ENCODE measurements around the gene CCNE1. TPM values are rescaled to one million over a fixed set of nuclear protein-coding genes. Genes with fewer than 3 reads are reported as not detected.

CCNE1 gene
- total RNA-seq, 1 donor from 2014 or later: 16.5 TPM

DNA sequence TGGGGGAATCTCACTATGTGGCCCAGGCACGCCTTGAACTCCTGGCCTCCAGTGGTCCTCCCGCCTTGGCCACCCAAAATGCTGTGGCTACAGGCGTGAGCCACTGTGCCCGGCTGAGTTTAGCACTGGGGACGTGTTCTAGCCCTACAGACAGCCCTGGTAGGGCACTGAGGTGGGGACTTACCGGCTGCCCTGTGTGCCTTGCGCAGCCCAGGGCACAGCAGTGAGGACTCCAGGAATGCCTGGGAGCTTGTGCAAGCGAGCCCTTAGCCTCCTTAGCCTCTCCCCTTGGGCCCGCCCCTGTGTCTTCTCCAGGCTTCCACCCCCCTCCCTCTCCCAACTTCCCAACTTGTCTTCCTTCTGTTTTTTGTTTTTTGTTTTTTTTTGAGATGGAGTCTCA is 21.0 kb downstream of the CCNE1 start:
- no peak overlapping the region for H3K27ac Mint-ChIP-seq
- H3K4me1 Mint-ChIP-seq (ENCODE audit: low read depth): no peaks in the 10 kb centered on the region
- no peak overlapping the region for H3K4me3 Mint-ChIP-seq (ENCODE audit: low read depth)

DNA sequence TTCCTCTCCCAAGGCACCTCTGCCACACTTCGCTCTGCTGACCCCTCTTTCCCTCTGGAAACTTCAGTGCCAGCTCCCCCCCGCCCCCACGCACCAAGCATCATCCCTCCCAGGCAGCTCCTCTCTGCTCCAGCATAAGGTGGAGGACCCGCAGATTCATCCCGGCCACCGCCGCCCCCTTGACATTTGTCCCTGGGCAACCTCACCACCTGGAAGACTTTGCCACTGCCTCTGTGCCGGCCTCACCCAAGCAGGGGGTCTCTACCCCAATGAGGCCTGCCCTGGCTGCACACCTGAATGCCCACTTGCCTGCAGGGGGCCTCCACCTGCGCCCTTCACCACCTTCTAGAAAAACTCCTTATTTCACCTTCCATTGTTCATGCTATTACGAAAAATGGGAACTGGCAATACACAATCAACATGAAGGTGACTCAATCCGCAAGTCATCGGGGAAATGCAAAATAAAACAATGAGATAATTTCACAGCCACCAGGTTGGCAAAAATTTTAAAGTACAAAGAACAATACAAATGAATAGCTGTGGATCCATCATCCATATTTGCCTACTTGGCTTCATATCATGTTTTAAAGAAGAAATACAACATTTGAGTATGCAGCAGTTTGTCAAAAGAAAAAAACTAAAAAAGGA is 21.9 kb downstream of the CCNE1 start:
- H3K36me3 Mint-ChIP-seq (ENCODE audit: insufficient read depth): no peaks in the 10 kb centered on the region
- no peaks in the 10 kb centered on the region for H3K9me3 Mint-ChIP-seq (ENCODE audit: low read depth)
- H3K27ac Mint-ChIP-seq: no peak overlapping the region
- H3K4me3 Mint-ChIP-seq (ENCODE audit: low read depth): no peak overlapping the region
- H3K4me1 Mint-ChIP-seq (ENCODE audit: low read depth): no peaks in the 10 kb centered on the region
- H3K27me3 Mint-ChIP-seq: peaks cover 16% of the 10 kb centered on the region
- TF ChIP-seq CTCF (IDR thresholded peaks at IDR 0.05; ENCODE audit: unreplicated experiment): no peak
- DNase-seq (ENCODE audit: low spot score, unreplicated experiment): no peak

More for the DNA sequence above, 21.0 kb downstream of the CCNE1 start:
- peaks cover 16% of the 10 kb centered on the region for H3K27me3 Mint-ChIP-seq
- no peak for TF ChIP-seq CTCF (IDR thresholded peaks at IDR 0.05; ENCODE audit: unreplicated experiment)
- DNase-seq (ENCODE audit: low spot score, unreplicated experiment): no peak
- no peaks in the 10 kb centered on the region for H3K36me3 Mint-ChIP-seq (ENCODE audit: insufficient read depth)
- no peaks in the 10 kb centered on the region for H3K9me3 Mint-ChIP-seq (ENCODE audit: low read depth)

- Mint-ChIP-seq H3K4me1 (ENCODE audit: low read depth) (no peaks in the 10 kb centered on the region), H3K9me3 (ENCODE audit: low read depth) (no peaks in the 10 kb centered on the region), H3K4me3 (ENCODE audit: low read depth) (no peak overlapping the region), H3K27me3 (peaks cover 16% of the 10 kb centered on the region), H3K27ac (no peak overlapping the region), H3K36me3 (ENCODE audit: insufficient read depth) (no peaks in the 10 kb centered on the region)
- no peak for TF ChIP-seq CTCF (IDR thresholded peaks at IDR 0.05; ENCODE audit: unreplicated experiment)
- no peak for DNase-seq (ENCODE audit: low spot score, unreplicated experiment)
Observed at GRCh38 chr19:29834991-29835846, 23.4 kb downstream of the CCNE1 start.

DNA sequence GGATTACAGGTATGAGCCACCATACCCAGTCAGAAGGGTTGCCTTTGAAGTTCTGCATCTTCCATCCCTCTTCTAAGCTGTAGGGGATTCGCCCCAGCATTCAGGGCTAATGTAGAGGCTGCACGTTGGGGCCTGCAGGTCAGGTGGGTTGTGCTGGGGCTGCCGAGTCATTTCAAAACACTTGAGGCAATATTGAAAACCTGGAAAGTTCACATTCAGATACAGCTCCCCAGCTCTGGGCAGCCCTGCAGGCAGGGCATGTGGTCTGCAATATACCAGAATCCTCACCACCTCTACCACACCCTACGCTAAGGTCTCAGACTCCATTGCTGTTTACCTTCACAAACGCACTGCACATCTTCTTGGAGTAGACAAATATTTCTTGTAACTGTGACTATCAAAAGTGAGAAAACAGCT is 24.6 kb downstream of the CCNE1 start:
- Mint-ChIP-seq H3K36me3 (ENCODE audit: insufficient read depth) (no peaks in the 10 kb centered on the region), H3K9me3 (ENCODE audit: low read depth) (no peaks in the 10 kb centered on the region), H3K27ac (no peak overlapping the region), H3K4me1 (ENCODE audit: low read depth) (no peaks in the 10 kb centered on the region), H3K27me3 (peaks cover 13% of the 10 kb centered on the region), H3K4me3 (ENCODE audit: low read depth) (no peak overlapping the region)
- no peak for DNase-seq (ENCODE audit: low spot score, unreplicated experiment)
- TF ChIP-seq CTCF (IDR thresholded peaks at IDR 0.05; ENCODE audit: unreplicated experiment): no peak

GRCh38 chr19:29837448-29837981 is 25.7 kb downstream of the CCNE1 start:
- Mint-ChIP-seq H3K9me3 (ENCODE audit: low read depth) (no peaks in the 10 kb centered on the region), H3K4me3 (ENCODE audit: low read depth) (no peak overlapping the region), H3K36me3 (ENCODE audit: insufficient read depth) (no peaks in the 10 kb centered on the region), H3K27me3 (peaks cover 23% of the 10 kb centered on the region), H3K4me1 (ENCODE audit: low read depth) (peaks cover 1% of the 10 kb centered on the region), H3K27ac (no peak overlapping the region)
- DNase-seq (ENCODE audit: low spot score, unreplicated experiment): no peak
- TF ChIP-seq CTCF (IDR thresholded peaks at IDR 0.05; ENCODE audit: unreplicated experiment): no peak

All from progenitor cell of endocrine pancreas (in vitro differentiated cells).